Testis (tissue), 3 donors: ENCODE data around the gene ANKK1. TPM values are rescaled to one million over a fixed set of nuclear protein-coding genes. Genes with fewer than 3 reads are reported as not detected.

Experiments
- DNase-seq: peaks from one replicate; pipeline ENCODE4 v3.0.0-alpha.2; 2019
- H3K27ac ChIP-seq, 2 donors: fragments of 200-600 bp; sonication (generic); one replicate each; pipeline ENCODE4 v1.5.1; 2019
- H3K27me3 ChIP-seq: fragments of 200-600 bp; sonication (generic); one replicate; pipeline ENCODE4 v1.5.1; 2019
- H3K36me3 ChIP-seq: fragments of 200-600 bp; sonication (generic); one replicate; pipeline ENCODE4 v1.5.1; 2017; ENCODE audit warnings: low read depth; ENCODE audit errors: missing control alignments
- H3K4me1 ChIP-seq: fragments of 200-600 bp; sonication (generic); one replicate; pipeline ENCODE4 v1.5.1; 2019
- H3K4me3 ChIP-seq, 2 donors: fragments of 200-600 bp; sonication (generic); one replicate each; pipeline ENCODE4 v1.5.1; 2017 to 2019
- H3K9me3 ChIP-seq: fragments of 200-600 bp; sonication (generic); one replicate; pipeline ENCODE4 v1.5.1; 2017
- CTCF ChIP-seq, 3 experiments: fragments of 450-650 bp in 2 of 3; fragments of 200-600 bp in 1 of 3; sonication (generic) in 1 of 3; IDR thresholded peaks; one replicate each; pipeline ENCODE4 v1.5.1; 2016 to 2019; ENCODE audit warnings: antibody characterized with exemption in 3 of 3, mild to moderate bottlenecking in 2 of 3, moderate library complexity in 1 of 3
- POLR2A ChIP-seq: fragments of 450-650 bp; IDR thresholded peaks from one replicate; pipeline ENCODE4 v1.6.1; 2017; ENCODE audit warnings: antibody characterized with exemption, mild to moderate bottlenecking, moderate library complexity
- WGBS, 2 donors: methylation state at CpG; one replicate each; pipeline ENCODE4 v1.1.5; 2018; 5-methylcytosine and 5-hydroxymethylcytosine counted together
- intact Hi-C: fragments of 100-400 bp; cut with DNase I; formaldehyde crosslinking; loops from one replicate; pipeline ENCODE4 v1.15.1; 2023; ENCODE audit warnings: low total_unique reads
- polyA plus RNA-seq: library from polyadenylated mRNA; stranded (reverse); fragments of 350-450 nt; fragmentation: Illumina TruSeq; extraction: RNeasy Lipid Tissue Mini Kit (QIAGEN cat#74804); gene quantifications from one replicate; pipeline ENCODE4 v1.2.3, GENCODE V29; 2014; ENCODE audit warnings: low read depth, low replicate concordance; ENCODE audit not compliant: insufficient read depth
- total RNA-seq, 2 donors: library from RNA; depleted of rRNA; stranded (reverse); fragments of >200 nt; gene quantifications; one replicate each; pipeline ENCODE4 v1.2.3, GENCODE V29; 2016

ANKK1 gene
- total and polyA plus RNA-seq, 3 donors from 2014 or later: 2.1 to 2.5 (median 2.2) TPM

- DNase-seq: no peak
- Histone ChIP-seq H3K27ac (no peak overlapping the region), H3K9me3 (no peaks in the 10 kb centered on the region), H3K36me3 (no peaks in the 10 kb centered on the region), H3K27me3 (no peaks in the 10 kb centered on the region), H3K4me1 (no peaks in the 10 kb centered on the region), H3K4me3 (no peak overlapping the region)
- no peak for TF ChIP-seq CTCF (IDR thresholded peaks at IDR 0.05)
- TF ChIP-seq POLR2A: no peak
- WGBS, 2 donors: 92% methylated on average over 9 to 24 of the region's 24 CpGs
- intact Hi-C loops: no loop called here
Measured at GRCh38 chr11:113398669-113399430, 11.3 kb downstream of the ANKK1 start.

- TF ChIP-seq CTCF (IDR thresholded peaks at IDR 0.05): no peak
- TF ChIP-seq POLR2A: no peak
- intact Hi-C loops: no loop called here
- no peak overlapping the region for H3K4me3 ChIP-seq
- H3K27me3 ChIP-seq: no peaks in the 10 kb centered on the region
- no peak for DNase-seq
- H3K27ac ChIP-seq: no peak overlapping the region
- 71 to 83% methylated on average over 2 to 5 of the region's 5 CpGs for WGBS, 2 donors
- H3K4me1 ChIP-seq: no peaks in the 10 kb centered on the region
- H3K9me3 ChIP-seq: no peaks in the 10 kb centered on the region
- no peaks in the 10 kb centered on the region for H3K36me3 ChIP-seq
Measured at GRCh38 chr11:113400631-113401230, 13.2 kb downstream of the ANKK1 start.

- DNase-seq: peak; percentile 86
- H3K4me3 ChIP-seq: no peak overlapping the region
Measured at GRCh38 chr11:113401718-113402117, 14.1 kb downstream of the ANKK1 start.

GRCh38 chr11:113404859-113405430, 17.4 kb downstream of the ANKK1 start:
- Histone ChIP-seq H3K27ac (no peak overlapping the region), H3K36me3 (no peaks in the 10 kb centered on the region), H3K4me1 (no peaks in the 10 kb centered on the region), H3K4me3 (no peak overlapping the region), H3K9me3 (no peaks in the 10 kb centered on the region), H3K27me3 (no peaks in the 10 kb centered on the region)
- TF ChIP-seq CTCF (IDR thresholded peaks at IDR 0.05) (no peak), POLR2A (no peak)
- intact Hi-C loops: no loop called here
- no peak for DNase-seq
- 93 to 97% methylated on average over 7 of the region's 7 CpGs for WGBS, 2 donors

More at GRCh38 chr11:113401718-113402117, 14.1 kb downstream of the ANKK1 start:
- Histone ChIP-seq H3K9me3 (no peaks in the 10 kb centered on the region), H3K27me3 (no peaks in the 10 kb centered on the region), H3K27ac (no peak overlapping the region), H3K36me3 (no peaks in the 10 kb centered on the region), H3K4me1 (no peaks in the 10 kb centered on the region)
- WGBS, 2 donors: 40% methylated on average over 2 of the region's 2 CpGs; no CpG with 5 or more reads in 1 of the 2 donors
- intact Hi-C loops: no loop called here
- no peak for TF ChIP-seq POLR2A
- TF ChIP-seq CTCF (IDR thresholded peaks at IDR 0.05): no peak
